ENCODE measurements around the gene CTR9.

CTR9 gene

GRCh38 chr11:10823152-10823579 lies 72.1 kb downstream of the CTR9 start:
- DNase-seq: no peak

GRCh38 chr11:10824888-10825287 lies 73.8 kb downstream of the CTR9 start:
- no peak for DNase-seq

- DNase-seq: no peak
These were observed 77.4 kb downstream of the CTR9 start for GRCh38 chr11:10828402-10828801.

GRCh38 chr11:10829139-10829538 lies 78.1 kb downstream of the CTR9 start:
- DNase-seq: no peak
